ENCODE measurements around the gene SPOCD1.
"Not testable (repeated sequence)": the region's sequence is repeated elsewhere in the genome, so short reads cannot be mapped to it uniquely, and the experiment has no call there.

SPOCD1 gene

DNA sequence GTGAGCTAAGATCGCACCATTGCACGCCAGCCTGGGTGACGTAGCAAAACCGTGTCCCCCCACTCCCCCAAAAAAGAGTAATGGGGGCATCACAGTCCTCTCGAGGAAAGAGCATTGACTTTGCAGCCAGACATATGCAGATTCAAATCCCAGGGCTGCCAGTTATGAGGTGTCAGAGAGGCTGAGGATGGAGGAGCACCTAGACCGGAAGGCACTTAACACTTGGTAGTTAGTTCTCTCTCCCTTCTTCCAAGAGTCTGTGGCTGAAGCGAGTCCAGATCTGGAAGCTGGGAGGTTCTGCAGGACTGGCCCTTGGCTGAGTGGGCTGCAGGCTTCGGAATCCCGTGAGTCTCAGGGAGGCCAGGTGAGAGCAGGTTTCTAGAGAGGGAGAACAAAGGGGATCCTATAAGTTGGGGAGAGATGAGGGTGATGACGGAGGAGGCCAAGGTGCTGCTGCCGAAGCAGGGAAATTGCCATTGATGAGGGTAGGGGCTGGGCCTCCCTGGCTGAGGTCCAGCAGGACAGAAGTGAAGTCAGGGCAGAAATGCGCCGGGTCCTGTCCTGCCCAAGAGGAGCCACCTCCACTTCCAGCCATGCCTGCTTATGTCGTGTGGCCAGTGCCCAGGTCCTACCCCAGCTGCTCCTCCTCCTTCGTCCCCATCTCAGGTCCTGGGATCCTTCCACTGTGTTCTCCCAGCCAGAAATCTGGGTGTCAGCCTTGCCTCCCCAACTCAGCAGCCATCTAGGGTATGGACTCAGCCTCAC, 13.3 kb upstream of the SPOCD1 start:
- no peak for DNase-seq

GRCh38 chr1:31828341-31828740, 12.5 kb upstream of the SPOCD1 start:
- no peak for DNase-seq

GRCh38 chr1:31823780-31824179, 8.0 kb upstream of the SPOCD1 start:
- no peak for DNase-seq

- no peak for DNase-seq
Measured at GRCh38 chr1:31822766-31823165, 6.9 kb upstream of the SPOCD1 start.

DNA sequence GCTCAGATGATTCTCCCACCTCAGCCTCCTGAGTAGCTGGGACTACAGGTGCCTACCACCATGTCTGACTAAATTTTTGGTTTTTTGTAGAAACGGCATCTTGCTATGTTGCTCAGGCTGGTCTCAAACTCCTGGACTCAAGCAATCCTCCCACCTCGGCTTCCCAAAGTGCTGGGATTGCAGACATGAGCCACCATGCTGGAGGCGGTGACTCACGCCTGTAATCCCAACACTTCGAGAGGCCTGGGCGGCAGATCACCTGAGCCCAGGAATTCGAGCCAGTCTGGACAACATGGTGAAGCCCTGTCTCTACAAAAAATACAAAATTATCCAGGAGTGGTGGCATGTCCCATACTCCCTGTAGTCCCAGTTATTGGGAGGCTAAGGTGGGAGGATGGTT, 4.4 kb upstream of the SPOCD1 start:
- DNase-seq: not testable (repeated sequence)

- DNase-seq: no peak
Measured at GRCh38 chr1:31818206-31818605, 2.4 kb upstream of the SPOCD1 start.

DNA sequence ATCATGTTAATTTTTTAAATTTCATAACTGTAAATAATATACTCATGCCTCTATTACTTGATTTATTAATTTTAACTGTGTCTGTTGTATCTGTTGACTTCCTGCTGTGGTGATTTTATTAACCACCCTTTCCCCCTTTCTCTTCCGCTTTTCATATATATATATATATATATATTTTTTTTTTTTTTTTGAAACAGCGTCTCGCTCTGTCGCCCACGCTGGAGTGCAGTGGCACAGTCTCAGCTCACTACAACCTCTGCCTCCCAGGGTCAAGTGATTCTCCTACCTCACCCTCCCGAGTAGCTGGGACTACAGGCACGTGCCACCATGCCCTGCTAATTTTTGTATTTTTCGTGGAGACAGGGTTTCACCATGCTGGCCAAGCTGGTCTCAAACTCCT, 1.1 kb upstream of the SPOCD1 start:
- not testable (repeated sequence) for DNase-seq

GRCh38 chr1:31816501-31816900, 679 bp upstream of the SPOCD1 start:
- not testable (repeated sequence) for DNase-seq

- DNase-seq: no peak
Measured at GRCh38 chr1:31815307-31815645, 546 bp downstream of the SPOCD1 start.

DNA sequence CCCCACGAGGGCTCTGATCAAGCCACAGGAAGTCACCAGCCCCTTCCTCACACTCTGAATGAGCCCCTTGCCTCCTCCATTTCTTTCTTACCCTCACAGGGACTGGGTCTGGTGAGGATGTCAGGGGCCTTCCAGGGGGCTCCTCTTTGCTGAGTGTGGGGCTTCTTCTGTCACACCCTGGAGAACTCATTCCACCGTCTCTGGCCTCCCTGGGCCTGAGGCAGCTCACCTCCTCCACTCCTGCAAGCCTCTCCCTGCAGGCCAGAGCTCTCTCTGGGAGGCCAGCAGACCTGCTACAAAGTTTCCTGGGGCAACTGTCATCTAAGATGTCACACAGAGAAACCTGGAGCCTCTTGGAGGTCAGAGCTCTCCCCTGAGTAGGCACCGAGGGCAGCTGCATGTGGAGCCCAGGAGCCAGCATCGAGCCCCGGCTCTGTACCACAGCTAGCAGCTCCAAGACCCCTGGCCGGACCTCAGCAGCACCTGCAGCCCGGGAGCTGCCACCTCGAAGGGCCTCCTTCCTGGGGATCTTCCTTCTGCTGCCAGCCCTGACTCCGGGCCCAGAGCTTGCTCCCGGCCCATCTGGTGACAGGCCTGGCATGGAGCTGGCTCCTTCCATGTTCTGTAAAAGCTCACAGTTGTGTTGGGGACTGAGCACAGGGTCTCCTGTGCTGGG, 1.1 kb downstream of the SPOCD1 start:
- no peak for DNase-seq

GRCh38 chr1:31814041-31814511, 1.7 kb downstream of the SPOCD1 start:
- DNase-seq: no peak

GRCh38 chr1:31812158-31812829, 3.5 kb downstream of the SPOCD1 start:
- no peak for DNase-seq

- no peak for DNase-seq
Measured at GRCh38 chr1:31811605-31812004, 4.2 kb downstream of the SPOCD1 start.

DNA sequence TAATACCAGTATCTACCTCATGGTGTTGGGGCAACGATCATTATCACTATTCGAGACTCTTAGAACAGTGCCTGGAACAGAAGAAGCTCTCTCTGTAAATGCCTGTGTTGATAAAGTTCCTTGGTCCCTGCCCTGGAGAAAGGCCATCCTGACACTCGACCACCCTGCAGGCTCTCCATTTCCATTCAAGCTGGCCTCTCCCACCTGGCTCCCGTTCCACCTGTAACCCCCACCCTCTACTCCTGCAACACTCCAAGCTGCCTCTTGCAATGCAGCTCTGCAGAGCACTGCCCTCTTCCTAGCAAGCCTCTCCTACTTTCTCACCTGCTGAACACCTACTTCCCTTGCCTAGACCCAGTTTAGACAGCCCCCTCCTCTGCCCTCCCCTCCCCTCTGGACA, 6.1 kb downstream of the SPOCD1 start:
- DNase-seq: no peak

DNA sequence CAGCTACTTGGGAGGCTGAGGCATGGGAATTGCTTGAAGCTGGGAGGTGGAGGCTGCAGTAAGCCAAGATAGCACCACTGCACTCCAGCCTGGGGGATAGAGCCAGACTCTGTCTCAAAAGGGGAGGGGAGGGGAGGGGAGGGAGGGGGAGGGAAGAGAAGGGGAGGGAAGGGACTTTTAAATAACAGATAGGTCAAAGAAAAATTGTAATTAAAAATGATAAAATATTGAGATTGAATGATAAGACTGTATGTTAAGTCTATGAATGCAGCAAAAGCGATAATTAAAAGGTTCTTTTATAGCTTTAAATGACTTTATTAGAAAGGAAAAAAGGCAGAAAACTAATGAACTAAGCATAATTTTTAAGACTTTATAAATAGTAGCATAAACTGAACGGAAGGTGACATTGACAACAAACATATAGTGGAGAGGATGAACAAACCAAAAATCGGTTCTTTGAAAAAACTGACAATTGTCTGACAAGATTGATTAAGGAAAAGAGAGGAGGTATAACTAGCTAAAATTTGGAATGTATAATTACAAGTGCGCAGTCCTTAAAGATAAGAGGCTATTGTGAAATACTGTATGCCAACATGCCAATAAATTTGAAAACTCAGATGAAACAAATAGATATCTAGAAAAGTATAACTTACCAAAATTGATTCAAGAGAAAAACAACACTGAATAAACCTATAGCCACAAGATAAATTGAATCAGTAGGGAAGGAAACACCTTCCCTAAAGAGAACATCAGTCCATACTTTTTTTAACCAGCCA, 8.4 kb downstream of the SPOCD1 start:
- no peak for DNase-seq

DNA sequence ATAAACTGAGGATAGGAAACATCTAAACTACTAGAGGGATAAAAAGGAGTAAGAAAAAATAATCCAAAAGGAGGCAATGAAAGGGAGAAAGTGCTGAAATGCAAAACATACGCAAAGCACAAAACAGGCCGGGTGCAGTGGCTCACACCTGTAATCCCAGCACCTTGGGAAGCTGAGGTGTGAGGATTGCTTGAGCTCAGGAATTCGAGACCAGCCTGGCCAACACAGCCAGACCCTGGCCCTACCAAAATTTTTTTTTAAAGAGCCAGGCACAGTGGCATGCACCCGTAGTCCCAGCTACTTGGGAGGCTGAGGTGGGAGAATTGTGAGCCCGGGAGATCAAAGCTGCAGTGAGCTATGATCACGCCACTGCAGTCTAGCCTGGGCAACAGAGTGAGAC, 10.5 kb downstream of the SPOCD1 start:
- DNase-seq: no peak

- no peak for DNase-seq
Measured at GRCh38 chr1:31804098-31804497, 11.7 kb downstream of the SPOCD1 start.

DNA sequence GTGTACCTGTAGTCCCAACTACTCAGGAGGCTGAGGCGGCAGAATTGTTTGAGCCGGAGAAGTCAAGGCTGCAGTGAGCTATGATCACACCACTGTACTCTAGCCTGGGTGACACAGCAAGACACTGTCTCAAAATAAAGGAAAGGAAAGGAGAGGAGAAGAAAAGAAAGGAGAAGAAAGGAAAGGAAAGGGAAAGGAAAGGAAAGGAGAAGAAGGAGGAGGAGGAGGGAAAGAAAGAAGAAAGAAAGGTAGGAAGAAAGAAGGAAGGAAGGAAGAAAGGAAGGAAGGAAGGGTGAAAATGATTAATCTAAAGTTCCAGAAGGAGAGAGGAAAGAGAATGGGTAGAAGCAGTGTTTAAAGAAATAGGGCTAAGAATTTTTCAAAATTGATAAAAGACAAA, 12.2 kb downstream of the SPOCD1 start:
- no peak for DNase-seq

GRCh38 chr1:31802190-31803150, 13.4 kb downstream of the SPOCD1 start:
- no peak for DNase-seq

GRCh38 chr1:31801458-31801857, 14.4 kb downstream of the SPOCD1 start:
- no peak for DNase-seq

DNA sequence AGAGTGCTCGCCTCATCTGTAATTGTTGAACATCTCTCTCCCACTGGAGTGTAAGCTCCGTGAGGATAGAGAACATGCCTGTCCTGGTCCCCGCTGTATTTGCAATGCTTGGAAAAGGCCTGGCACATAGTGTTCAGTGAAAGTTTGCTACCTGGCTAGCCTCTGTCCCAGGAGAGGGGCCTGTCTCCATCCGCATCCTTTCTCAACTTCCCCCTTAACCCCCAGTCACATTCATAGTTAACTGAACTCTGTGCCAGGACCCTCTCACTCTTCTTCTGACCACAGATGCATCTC, 15.2 kb downstream of the SPOCD1 start:
- no peak for DNase-seq
